Measurements from ENCODE around the gene DLGAP1.

DNA sequence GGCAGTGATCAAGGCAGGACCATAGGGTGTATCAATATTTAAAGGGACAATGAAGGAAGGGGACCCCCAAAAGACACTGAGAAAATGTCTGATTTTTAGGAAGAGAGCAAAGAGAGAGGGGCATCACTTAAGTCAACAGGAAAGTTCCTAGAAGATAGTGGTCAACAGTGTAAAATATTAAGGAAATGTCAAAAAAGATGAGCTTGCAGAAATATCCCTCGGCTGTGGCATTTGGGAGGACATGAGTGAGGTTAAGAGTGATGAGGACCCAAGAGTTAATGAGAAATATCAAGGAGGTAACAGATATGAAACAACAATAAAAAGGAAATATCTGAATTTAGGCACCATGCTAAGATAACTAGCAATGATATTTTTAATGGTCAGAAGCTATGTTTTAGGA lies 665.6 kb downstream of the DLGAP1 start:
- TF ChIP-seq CHD1 (IDR thresholded peaks at IDR 0.05; ENCODE audit: low read depth, low read length), result no peak
- TF ChIP-seq, protein P1, sequence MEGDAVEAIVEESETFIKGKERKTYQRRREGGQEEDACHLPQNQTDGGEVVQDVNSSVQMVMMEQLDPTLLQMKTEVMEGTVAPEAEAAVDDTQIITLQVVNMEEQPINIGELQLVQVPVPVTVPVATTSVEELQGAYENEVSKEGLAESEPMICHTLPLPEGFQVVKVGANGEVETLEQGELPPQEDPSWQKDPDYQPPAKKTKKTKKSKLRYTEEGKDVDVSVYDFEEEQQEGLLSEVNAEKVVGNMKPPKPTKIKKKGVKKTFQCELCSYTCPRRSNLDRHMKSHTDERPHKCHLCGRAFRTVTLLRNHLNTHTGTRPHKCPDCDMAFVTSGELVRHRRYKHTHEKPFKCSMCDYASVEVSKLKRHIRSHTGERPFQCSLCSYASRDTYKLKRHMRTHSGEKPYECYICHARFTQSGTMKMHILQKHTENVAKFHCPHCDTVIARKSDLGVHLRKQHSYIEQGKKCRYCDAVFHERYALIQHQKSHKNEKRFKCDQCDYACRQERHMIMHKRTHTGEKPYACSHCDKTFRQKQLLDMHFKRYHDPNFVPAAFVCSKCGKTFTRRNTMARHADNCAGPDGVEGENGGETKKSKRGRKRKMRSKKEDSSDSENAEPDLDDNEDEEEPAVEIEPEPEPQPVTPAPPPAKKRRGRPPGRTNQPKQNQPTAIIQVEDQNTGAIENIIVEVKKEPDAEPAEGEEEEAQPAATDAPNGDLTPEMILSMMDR (IDR thresholded peaks at IDR 0.05; ENCODE audit: control extremely low read depth in 1 of 3, insufficient read depth in 1 of 3, low read depth in 1 of 3, low read length in 3 of 3), result no peak
- no peak for TF ChIP-seq CHD2 (IDR thresholded peaks at IDR 0.05; ENCODE audit: low read length)
- TF ChIP-seq TAF7 (optimal IDR thresholded peaks at IDR 0.05; ENCODE audit: borderline replicate concordance, low read depth, low read length), result no peak
- no peak for TF ChIP-seq POLR2AphosphoS5 (IDR thresholded peaks at IDR 0.05; ENCODE audit: low read depth, low read length)
- TF ChIP-seq, protein P2, sequence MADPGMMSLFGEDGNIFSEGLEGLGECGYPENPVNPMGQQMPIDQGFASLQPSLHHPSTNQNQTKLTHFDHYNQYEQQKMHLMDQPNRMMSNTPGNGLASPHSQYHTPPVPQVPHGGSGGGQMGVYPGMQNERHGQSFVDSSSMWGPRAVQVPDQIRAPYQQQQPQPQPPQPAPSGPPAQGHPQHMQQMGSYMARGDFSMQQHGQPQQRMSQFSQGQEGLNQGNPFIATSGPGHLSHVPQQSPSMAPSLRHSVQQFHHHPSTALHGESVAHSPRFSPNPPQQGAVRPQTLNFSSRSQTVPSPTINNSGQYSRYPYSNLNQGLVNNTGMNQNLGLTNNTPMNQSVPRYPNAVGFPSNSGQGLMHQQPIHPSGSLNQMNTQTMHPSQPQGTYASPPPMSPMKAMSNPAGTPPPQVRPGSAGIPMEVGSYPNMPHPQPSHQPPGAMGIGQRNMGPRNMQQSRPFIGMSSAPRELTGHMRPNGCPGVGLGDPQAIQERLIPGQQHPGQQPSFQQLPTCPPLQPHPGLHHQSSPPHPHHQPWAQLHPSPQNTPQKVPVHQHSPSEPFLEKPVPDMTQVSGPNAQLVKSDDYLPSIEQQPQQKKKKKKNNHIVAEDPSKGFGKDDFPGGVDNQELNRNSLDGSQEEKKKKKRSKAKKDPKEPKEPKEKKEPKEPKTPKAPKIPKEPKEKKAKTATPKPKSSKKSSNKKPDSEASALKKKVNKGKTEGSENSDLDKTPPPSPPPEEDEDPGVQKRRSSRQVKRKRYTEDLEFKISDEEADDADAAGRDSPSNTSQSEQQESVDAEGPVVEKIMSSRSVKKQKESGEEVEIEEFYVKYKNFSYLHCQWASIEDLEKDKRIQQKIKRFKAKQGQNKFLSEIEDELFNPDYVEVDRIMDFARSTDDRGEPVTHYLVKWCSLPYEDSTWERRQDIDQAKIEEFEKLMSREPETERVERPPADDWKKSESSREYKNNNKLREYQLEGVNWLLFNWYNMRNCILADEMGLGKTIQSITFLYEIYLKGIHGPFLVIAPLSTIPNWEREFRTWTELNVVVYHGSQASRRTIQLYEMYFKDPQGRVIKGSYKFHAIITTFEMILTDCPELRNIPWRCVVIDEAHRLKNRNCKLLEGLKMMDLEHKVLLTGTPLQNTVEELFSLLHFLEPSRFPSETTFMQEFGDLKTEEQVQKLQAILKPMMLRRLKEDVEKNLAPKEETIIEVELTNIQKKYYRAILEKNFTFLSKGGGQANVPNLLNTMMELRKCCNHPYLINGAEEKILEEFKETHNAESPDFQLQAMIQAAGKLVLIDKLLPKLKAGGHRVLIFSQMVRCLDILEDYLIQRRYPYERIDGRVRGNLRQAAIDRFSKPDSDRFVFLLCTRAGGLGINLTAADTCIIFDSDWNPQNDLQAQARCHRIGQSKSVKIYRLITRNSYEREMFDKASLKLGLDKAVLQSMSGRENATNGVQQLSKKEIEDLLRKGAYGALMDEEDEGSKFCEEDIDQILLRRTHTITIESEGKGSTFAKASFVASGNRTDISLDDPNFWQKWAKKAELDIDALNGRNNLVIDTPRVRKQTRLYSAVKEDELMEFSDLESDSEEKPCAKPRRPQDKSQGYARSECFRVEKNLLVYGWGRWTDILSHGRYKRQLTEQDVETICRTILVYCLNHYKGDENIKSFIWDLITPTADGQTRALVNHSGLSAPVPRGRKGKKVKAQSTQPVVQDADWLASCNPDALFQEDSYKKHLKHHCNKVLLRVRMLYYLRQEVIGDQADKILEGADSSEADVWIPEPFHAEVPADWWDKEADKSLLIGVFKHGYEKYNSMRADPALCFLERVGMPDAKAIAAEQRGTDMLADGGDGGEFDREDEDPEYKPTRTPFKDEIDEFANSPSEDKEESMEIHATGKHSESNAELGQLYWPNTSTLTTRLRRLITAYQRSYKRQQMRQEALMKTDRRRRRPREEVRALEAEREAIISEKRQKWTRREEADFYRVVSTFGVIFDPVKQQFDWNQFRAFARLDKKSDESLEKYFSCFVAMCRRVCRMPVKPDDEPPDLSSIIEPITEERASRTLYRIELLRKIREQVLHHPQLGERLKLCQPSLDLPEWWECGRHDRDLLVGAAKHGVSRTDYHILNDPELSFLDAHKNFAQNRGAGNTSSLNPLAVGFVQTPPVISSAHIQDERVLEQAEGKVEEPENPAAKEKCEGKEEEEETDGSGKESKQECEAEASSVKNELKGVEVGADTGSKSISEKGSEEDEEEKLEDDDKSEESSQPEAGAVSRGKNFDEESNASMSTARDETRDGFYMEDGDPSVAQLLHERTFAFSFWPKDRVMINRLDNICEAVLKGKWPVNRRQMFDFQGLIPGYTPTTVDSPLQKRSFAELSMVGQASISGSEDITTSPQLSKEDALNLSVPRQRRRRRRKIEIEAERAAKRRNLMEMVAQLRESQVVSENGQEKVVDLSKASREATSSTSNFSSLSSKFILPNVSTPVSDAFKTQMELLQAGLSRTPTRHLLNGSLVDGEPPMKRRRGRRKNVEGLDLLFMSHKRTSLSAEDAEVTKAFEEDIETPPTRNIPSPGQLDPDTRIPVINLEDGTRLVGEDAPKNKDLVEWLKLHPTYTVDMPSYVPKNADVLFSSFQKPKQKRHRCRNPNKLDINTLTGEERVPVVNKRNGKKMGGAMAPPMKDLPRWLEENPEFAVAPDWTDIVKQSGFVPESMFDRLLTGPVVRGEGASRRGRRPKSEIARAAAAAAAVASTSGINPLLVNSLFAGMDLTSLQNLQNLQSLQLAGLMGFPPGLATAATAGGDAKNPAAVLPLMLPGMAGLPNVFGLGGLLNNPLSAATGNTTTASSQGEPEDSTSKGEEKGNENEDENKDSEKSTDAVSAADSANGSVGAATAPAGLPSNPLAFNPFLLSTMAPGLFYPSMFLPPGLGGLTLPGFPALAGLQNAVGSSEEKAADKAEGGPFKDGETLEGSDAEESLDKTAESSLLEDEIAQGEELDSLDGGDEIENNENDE (IDR thresholded peaks at IDR 0.05; ENCODE audit: insufficient replicate concordance, low read length), result no peak
- TF ChIP-seq SP1 (IDR thresholded peaks at IDR 0.05; ENCODE audit: low read depth, low read length), result no peak
- no peak for TF ChIP-seq CREB1 (IDR thresholded peaks at IDR 0.05)
- TF ChIP-seq YY1 (IDR thresholded peaks at IDR 0.05; ENCODE audit: low read depth, low read length), result no peak
- TF ChIP-seq KDM1A (IDR thresholded peaks at IDR 0.05; ENCODE audit: borderline replicate concordance, low read length), result no peak
